Stimulated activated CD4-positive, alpha-beta T cell treated with anti-CD3 and anti-CD28 coated beads, TNF-alpha, amount 100 ng/mL, for 24 hours (primary cell): Measurements from ENCODE around the gene ASIC4.
A peak's percentile ranks its signal among the peaks of the same experiment; 100 is the strongest.

Source experiments
- DNase-seq, 3 experiments: peaks; one replicate each; pipeline ENCODE4 v3.0.0-alpha.2; 2020; ENCODE audit warnings: low read depth in 3 of 3

ASIC4 gene

GRCh38 chr2:219533930-219534661, 19.8 kb downstream of the ASIC4 start:
- no peak for DNase-seq

GRCh38 chr2:219536425-219536824, 22.1 kb downstream of the ASIC4 start:
- DNase-seq: no peak

GRCh38 chr2:219536967-219537366, 22.7 kb downstream of the ASIC4 start:
- DNase-seq: no peak

GRCh38 chr2:219537657-219538488, 23.6 kb downstream of the ASIC4 start:
- no peak for DNase-seq

GRCh38 chr2:219538504-219538951, 24.2 kb downstream of the ASIC4 start:
- no peak for DNase-seq

- no peak for DNase-seq
Observed at GRCh38 chr2:219538956-219539788, 24.9 kb downstream of the ASIC4 start.

- no peak for DNase-seq
Observed at GRCh38 chr2:219539926-219540678, 25.8 kb downstream of the ASIC4 start.

GRCh38 chr2:219540784-219541504, 26.7 kb downstream of the ASIC4 start:
- no peak for DNase-seq

- peak; percentile 64 to 89 (median 68) for DNase-seq
Observed at GRCh38 chr2:219541611-219542180, 27.4 kb downstream of the ASIC4 start.

- no peak for DNase-seq
Observed at GRCh38 chr2:219542931-219543595, 28.8 kb downstream of the ASIC4 start.

- DNase-seq: peak; percentile 87 to 96 (median 91)
Observed at GRCh38 chr2:219543596-219544358, 29.5 kb downstream of the ASIC4 start, which contains the start of the genes CHPF and TMEM198. CHPF (minus strand) TSS chr2:219543809; CDS start chr2:219543538, 271 bp downstream. TMEM198 (plus strand) TSS chr2:219544028; CDS start chr2:219544728, 700 bp downstream.

- DNase-seq: no peak
Observed at GRCh38 chr2:219544567-219544966, 30.3 kb downstream of the ASIC4 start.

- no peak for DNase-seq
Observed at GRCh38 chr2:219545295-219545942, 31.1 kb downstream of the ASIC4 start.

- DNase-seq: no peak
Observed at GRCh38 chr2:219545943-219546352, 31.7 kb downstream of the ASIC4 start.

- no peak for DNase-seq
Observed at GRCh38 chr2:219547621-219548020, 33.3 kb downstream of the ASIC4 start.

- DNase-seq: no peak
Observed at GRCh38 chr2:219548990-219549389, 34.7 kb downstream of the ASIC4 start.

- no peak for DNase-seq
Observed at GRCh38 chr2:219549619-219550018, 35.3 kb downstream of the ASIC4 start.
